Measurements from ENCODE around the gene PWWP2A.
"Not testable (repeated sequence)": the region's sequence is repeated elsewhere in the genome, so short reads cannot be mapped to it uniquely, and the experiment has no call there.

PWWP2A gene

DNA sequence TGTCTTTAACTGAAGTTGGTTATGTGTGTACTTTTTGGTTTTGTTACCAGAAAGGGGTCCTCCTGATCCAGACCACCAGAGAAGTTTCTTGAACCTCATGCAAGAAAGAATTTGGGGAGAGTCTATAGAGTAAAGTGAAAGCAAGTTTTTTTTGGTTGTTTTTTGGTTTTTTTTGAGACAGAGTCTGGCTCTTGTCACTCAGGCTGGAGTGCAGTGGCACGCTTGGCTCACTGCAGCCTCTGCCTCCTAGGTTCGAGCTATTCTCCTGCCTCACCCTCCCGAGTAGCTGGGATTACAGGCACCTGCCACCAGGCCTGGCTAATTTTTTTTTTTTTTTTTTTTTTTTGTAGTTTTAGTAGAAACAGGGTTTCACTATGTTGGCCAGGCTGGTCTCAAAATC is 41.6 kb upstream of the PWWP2A start:
- H3K9me3 ChIP-seq (ENCODE audit: insufficient read depth, low read depth, low read length); H3K4me1 ChIP-seq (ENCODE audit: control insufficient read depth in 1 of 2, insufficient read depth in 2 of 2, low read length in 2 of 2); H3K4me2 ChIP-seq (ENCODE audit: low read length); H2BK120ac ChIP-seq (ENCODE audit: insufficient read depth, low read length, poor library complexity); H2AFZ ChIP-seq (ENCODE audit: insufficient read depth, low read length, poor library complexity); H2BK12ac ChIP-seq (ENCODE audit: low read length); H3K23ac ChIP-seq (ENCODE audit: low read length); H3K18ac ChIP-seq (ENCODE audit: low read length); H3K36me3 ChIP-seq (ENCODE audit: control insufficient read depth in 1 of 2, insufficient read depth in 2 of 2, low read length in 2 of 2); H3K79me1 ChIP-seq (ENCODE audit: low read length); H3K79me2 ChIP-seq (ENCODE audit: control insufficient read depth, insufficient read depth, low read length, poor library complexity); H3K4me3 ChIP-seq (ENCODE audit: low read depth, low read length); H2BK5ac ChIP-seq (ENCODE audit: low read depth, low read length, poor library complexity); DNase-seq; H3K4ac ChIP-seq (ENCODE audit: low read depth, low read length); H3K9ac ChIP-seq (ENCODE audit: low read length); H4K12ac ChIP-seq (ENCODE audit: low read depth, low read length); H2AK5ac ChIP-seq (ENCODE audit: low read length); H3K27ac ChIP-seq (ENCODE audit: low read depth, low read length); H4K91ac ChIP-seq (ENCODE audit: low read depth, low read length); H3K27me3 ChIP-seq (ENCODE audit: insufficient read depth, low read length); H3K14ac ChIP-seq (ENCODE audit: low read length); H4K8ac ChIP-seq (ENCODE audit: low read depth, low read length): not testable (repeated sequence)
- no CpG with 5 or more reads among the region's 3 CpGs for WGBS (ENCODE audit: extremely low coverage, insufficient coverage, insufficient read length)

DNA sequence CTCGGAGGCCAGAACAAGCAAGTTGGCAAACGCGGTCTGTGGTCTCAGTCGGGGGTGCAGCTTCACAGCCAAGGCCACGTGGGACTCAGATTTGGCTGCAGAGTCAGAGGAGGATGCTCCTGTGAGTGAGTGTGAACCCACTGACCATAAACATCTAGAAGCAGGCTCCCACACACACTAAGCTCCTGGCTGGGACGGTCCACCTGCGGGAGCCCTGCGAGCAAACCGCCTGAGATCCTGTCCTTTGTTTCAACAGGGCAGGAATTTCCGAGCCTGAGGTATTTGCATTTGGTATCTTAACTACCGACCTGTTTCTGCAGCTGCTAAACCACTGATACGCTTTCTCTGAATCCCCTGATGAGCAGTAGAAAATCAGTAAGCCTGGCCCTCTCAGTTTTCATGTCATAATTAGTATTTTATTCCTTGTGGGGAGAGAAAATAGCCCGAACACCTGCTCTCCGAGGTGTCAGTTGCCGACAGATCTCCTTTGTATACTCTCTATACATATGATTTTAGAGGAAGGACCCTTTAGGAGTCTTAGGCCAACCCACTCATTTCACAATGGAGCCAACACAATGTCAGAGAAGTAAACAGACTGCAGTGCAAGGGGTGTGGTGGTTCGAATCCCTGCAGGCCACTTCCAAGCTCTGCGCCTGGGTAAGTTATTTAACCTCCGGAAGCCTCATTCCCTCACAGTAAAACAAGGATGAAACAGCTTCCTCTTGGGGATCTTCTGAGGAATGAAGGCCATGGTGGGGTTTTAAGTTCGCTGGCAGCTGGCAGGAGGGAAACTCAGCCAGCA is 40.9 kb upstream of the PWWP2A start:
- Histone ChIP-seq H3K4me2 (ENCODE audit: low read length) (no peak overlapping the region), H3K79me2 (ENCODE audit: control insufficient read depth, insufficient read depth, low read length, poor library complexity) (no peaks in the 10 kb centered on the region), H3K4me1 (ENCODE audit: control insufficient read depth in 1 of 2, insufficient read depth in 2 of 2, low read length in 2 of 2) (peaks cover 0 to 5% of the 10 kb centered on the region in 2 experiments), H3K14ac (ENCODE audit: low read length) (no peak overlapping the region), H4K8ac (ENCODE audit: low read depth, low read length) (no peak overlapping the region), H2BK120ac (ENCODE audit: insufficient read depth, low read length, poor library complexity) (no peak overlapping the region), H3K79me1 (ENCODE audit: low read length) (no peaks in the 10 kb centered on the region), H3K4me3 (ENCODE audit: low read depth, low read length) (no peak overlapping the region), H3K18ac (ENCODE audit: low read length) (no peak overlapping the region), H3K9ac (ENCODE audit: low read length) (no peak overlapping the region), H3K23ac (ENCODE audit: low read length) (no peak overlapping the region), H4K91ac (ENCODE audit: low read depth, low read length) (no peak overlapping the region), H3K4ac (ENCODE audit: low read depth, low read length) (no peak overlapping the region), H3K27ac (ENCODE audit: low read depth, low read length) (no peak overlapping the region), H2AFZ (ENCODE audit: insufficient read depth, low read length, poor library complexity) (no peak overlapping the region), H2AK5ac (ENCODE audit: low read length) (no peak overlapping the region), H4K12ac (ENCODE audit: low read depth, low read length) (no peak overlapping the region), H2BK5ac (ENCODE audit: low read depth, low read length, poor library complexity) (no peak overlapping the region), H3K9me3 (ENCODE audit: insufficient read depth, low read depth, low read length) (no peaks in the 10 kb centered on the region), H2BK12ac (ENCODE audit: low read length) (no peak overlapping the region), H3K36me3 (ENCODE audit: control insufficient read depth in 1 of 2, insufficient read depth in 2 of 2, low read length in 2 of 2) (no peaks in the 10 kb centered on the region), H3K27me3 (ENCODE audit: insufficient read depth, low read length) (no peaks in the 10 kb centered on the region)
- peak; percentile 75 to 83 for DNase-seq
- WGBS (ENCODE audit: extremely low coverage, insufficient coverage, insufficient read length) = no CpG with 5 or more reads among the region's 19 CpGs

DNA sequence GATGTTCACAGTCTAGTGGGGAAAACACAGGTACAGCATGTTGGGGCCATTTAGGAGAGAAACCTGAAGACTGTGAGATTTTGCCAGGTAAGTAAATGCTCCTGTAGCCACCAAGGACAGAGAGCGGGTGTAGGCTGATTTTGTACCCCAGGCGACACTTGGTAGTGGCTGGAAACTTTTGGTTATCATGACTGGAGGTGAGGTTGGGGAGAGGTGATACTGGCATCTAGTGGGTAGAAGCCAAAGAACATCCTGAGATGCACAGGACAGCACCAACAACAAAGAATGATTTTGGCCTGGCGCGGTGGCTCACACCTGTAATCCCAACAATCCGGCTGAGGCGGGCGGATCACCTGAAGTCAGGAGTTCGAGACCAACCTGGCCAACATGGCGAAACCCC is 38.8 kb upstream of the PWWP2A start:
- Histone ChIP-seq H2BK120ac (ENCODE audit: insufficient read depth, low read length, poor library complexity) (no peak overlapping the region), H4K91ac (ENCODE audit: low read depth, low read length) (no peak overlapping the region), H4K12ac (ENCODE audit: low read depth, low read length) (no peak overlapping the region), H2AFZ (ENCODE audit: insufficient read depth, low read length, poor library complexity) (no peak overlapping the region), H3K4me1 (ENCODE audit: control insufficient read depth in 1 of 2, insufficient read depth in 2 of 2, low read length in 2 of 2) (peaks cover 0 to 5% of the 10 kb centered on the region in 2 experiments), H3K79me2 (ENCODE audit: control insufficient read depth, insufficient read depth, low read length, poor library complexity) (no peaks in the 10 kb centered on the region), H3K14ac (ENCODE audit: low read length) (no peak overlapping the region), H3K4me2 (ENCODE audit: low read length) (no peak overlapping the region), H3K23ac (ENCODE audit: low read length) (no peak overlapping the region), H3K4ac (ENCODE audit: low read depth, low read length) (no peak overlapping the region), H3K27me3 (ENCODE audit: insufficient read depth, low read length) (no peaks in the 10 kb centered on the region), H3K79me1 (ENCODE audit: low read length) (no peaks in the 10 kb centered on the region), H2AK5ac (ENCODE audit: low read length) (no peak overlapping the region), H3K36me3 (ENCODE audit: control insufficient read depth in 1 of 2, insufficient read depth in 2 of 2, low read length in 2 of 2) (no peaks in the 10 kb centered on the region), H3K9ac (ENCODE audit: low read length) (no peak overlapping the region), H3K4me3 (ENCODE audit: low read depth, low read length) (no peak overlapping the region), H2BK5ac (ENCODE audit: low read depth, low read length, poor library complexity) (no peak overlapping the region), H4K8ac (ENCODE audit: low read depth, low read length) (no peak overlapping the region), H3K18ac (ENCODE audit: low read length) (no peak overlapping the region), H2BK12ac (ENCODE audit: low read length) (no peak overlapping the region), H3K27ac (ENCODE audit: low read depth, low read length) (no peak overlapping the region), H3K9me3 (ENCODE audit: insufficient read depth, low read depth, low read length) (no peaks in the 10 kb centered on the region)
- no peak for DNase-seq
- WGBS (ENCODE audit: extremely low coverage, insufficient coverage, insufficient read length) = no CpG with 5 or more reads among the region's 9 CpGs

- Histone ChIP-seq H2AFZ (ENCODE audit: insufficient read depth, low read length, poor library complexity) (no peak overlapping the region), H4K12ac (ENCODE audit: low read depth, low read length) (no peak overlapping the region), H2AK5ac (ENCODE audit: low read length) (no peak overlapping the region), H3K9me3 (ENCODE audit: insufficient read depth, low read depth, low read length) (no peaks in the 10 kb centered on the region), H3K36me3 (ENCODE audit: control insufficient read depth in 1 of 2, insufficient read depth in 2 of 2, low read length in 2 of 2) (no peaks in the 10 kb centered on the region), H2BK12ac (ENCODE audit: low read length) (no peak overlapping the region), H3K14ac (ENCODE audit: low read length) (no peak overlapping the region), H3K27ac (ENCODE audit: low read depth, low read length) (no peak overlapping the region), H2BK120ac (ENCODE audit: insufficient read depth, low read length, poor library complexity) (no peak overlapping the region), H3K18ac (ENCODE audit: low read length) (no peak overlapping the region), H3K4me3 (ENCODE audit: low read depth, low read length) (no peak overlapping the region), H4K8ac (ENCODE audit: low read depth, low read length) (no peak overlapping the region), H3K9ac (ENCODE audit: low read length) (no peak overlapping the region), H3K79me1 (ENCODE audit: low read length) (no peaks in the 10 kb centered on the region), H3K4me1 (ENCODE audit: control insufficient read depth in 1 of 2, insufficient read depth in 2 of 2, low read length in 2 of 2) (peaks cover 0 to 2% of the 10 kb centered on the region in 2 experiments), H2BK5ac (ENCODE audit: low read depth, low read length, poor library complexity) (no peak overlapping the region), H3K4me2 (ENCODE audit: low read length) (no peak overlapping the region), H3K23ac (ENCODE audit: low read length) (no peak overlapping the region), H3K79me2 (ENCODE audit: control insufficient read depth, insufficient read depth, low read length, poor library complexity) (no peaks in the 10 kb centered on the region), H3K4ac (ENCODE audit: low read depth, low read length) (no peak overlapping the region), H3K27me3 (ENCODE audit: insufficient read depth, low read length) (no peaks in the 10 kb centered on the region), H4K91ac (ENCODE audit: low read depth, low read length) (no peak overlapping the region)
- DNase-seq = peak; percentile 77 to 98
- WGBS (ENCODE audit: extremely low coverage, insufficient coverage, insufficient read length) = no CpG with 5 or more reads among the region's 6 CpGs
Observed at GRCh38 chr5:160155017-160155750, 35.9 kb upstream of the PWWP2A start.

Measured in trophoblast cell (in vitro differentiated cells and primary cell).